WTC11 (cell line): Measurements from ENCODE around the gene PRKAR1B. TPM values are rescaled to one million over a fixed set of nuclear protein-coding genes. Genes with fewer than 3 reads are reported as not detected.
A peak's percentile ranks its signal among the peaks of the same experiment; 100 is the strongest.

Experiments used
- ATAC-seq: fragments of 200-7000 bp; cut with Tn5 transposase; 2 replicates; pipeline ENCODE4 v1.10.0; 2021; ENCODE audit warnings: mild to moderate bottlenecking, moderate library complexity
- CTCF ChIA-PET: fragments of 300-600 bp; sonication (Branson Sonifier 250); formaldehyde crosslinking; loops from one replicate; lab custom pipeline; 2021; ENCODE audit warnings: antibody characterized with exemption; lab: Charles Lee
- POLR2A ChIA-PET: fragments of 350-600 bp; sonication (Branson Sonifier 250); formaldehyde crosslinking; loops from one replicate; lab custom pipeline; 2021; ENCODE audit warnings: antibody characterized with exemption; lab: Charles Lee
- DNase-seq: peaks from one replicate; pipeline ENCODE4 v3.0.0; 2021; ENCODE audit warnings: low spot score
- H3K27ac Mint-ChIP-seq: 2 replicates; pipeline ENCODE4 v1.8.0; 2021; ENCODE audit warnings: mixed read lengths
- H3K27me3 Mint-ChIP-seq: 2 replicates; pipeline ENCODE4 v1.8.0; 2021; ENCODE audit warnings: low read depth, mild to moderate bottlenecking, moderate library complexity, mixed read lengths
- H3K36me3 Mint-ChIP-seq: 2 replicates; pipeline ENCODE4 v1.8.0; 2021; ENCODE audit warnings: mixed read lengths
- H3K4me1 Mint-ChIP-seq: 2 replicates; pipeline ENCODE4 v1.8.0; 2022; ENCODE audit warnings: mixed read lengths
- H3K4me3 Mint-ChIP-seq: 2 replicates; pipeline ENCODE4 v1.8.0; 2021; ENCODE audit warnings: mild to moderate bottlenecking, moderate library complexity, mixed read lengths
- H3K9me3 Mint-ChIP-seq: 2 replicates; pipeline ENCODE4 v1.8.0; 2021; ENCODE audit warnings: mixed read lengths
- AR ChIP-seq: fragments of 250-450 bp; sonication (Bioruptor Pico); IDR thresholded peaks from 2 replicates; pipeline ENCODE4 v1.9.0; 2021; ENCODE audit warnings: mild to moderate bottlenecking
- EMX1 ChIP-seq: fragments of 250-450 bp; sonication (Bioruptor Pico); IDR thresholded peaks from 2 replicates; pipeline ENCODE4 v1.8.0; 2021; ENCODE audit warnings: mild to moderate bottlenecking
- ETV6 ChIP-seq: sonication (generic); formaldehyde crosslinking; IDR thresholded peaks from 2 replicates; pipeline ENCODE4 v1.8.1; 2022; ENCODE audit warnings: mild to moderate bottlenecking, missing genetic modification reagents
- FOXJ3 ChIP-seq: sonication (generic); formaldehyde crosslinking; IDR thresholded peaks from 2 replicates; pipeline ENCODE4 v1.9.0; 2021; ENCODE audit warnings: missing genetic modification reagents, mild to moderate bottlenecking, borderline replicate concordance
- FOXP4 ChIP-seq: sonication (generic); formaldehyde crosslinking; IDR thresholded peaks from 2 replicates; pipeline ENCODE4 v1.8.0; 2022; ENCODE audit warnings: mild to moderate bottlenecking, missing genetic modification reagents
- GABPB1 ChIP-seq: sonication (generic); formaldehyde crosslinking; IDR thresholded peaks from 2 replicates; pipeline ENCODE4 v1.8.1; 2023; ENCODE audit warnings: mild to moderate bottlenecking, missing genetic modification reagents
- IRF2 ChIP-seq: sonication (generic); formaldehyde crosslinking; IDR thresholded peaks from 2 replicates; pipeline ENCODE4 v1.8.0; 2022; ENCODE audit warnings: low read depth, missing genetic modification reagents, borderline replicate concordance
- JUN ChIP-seq: sonication (generic); formaldehyde crosslinking; IDR thresholded peaks from 2 replicates; pipeline ENCODE4 v1.8.0; 2023; ENCODE audit warnings: mild to moderate bottlenecking, missing genetic modification reagents
- NFATC4 ChIP-seq: fragments of 250-450 bp; sonication (Bioruptor Pico); IDR thresholded peaks from 2 replicates; pipeline ENCODE4 v1.9.0; 2021; ENCODE audit warnings: mild to moderate bottlenecking
- NR2C2 ChIP-seq: sonication (generic); formaldehyde crosslinking; IDR thresholded peaks from 2 replicates; pipeline ENCODE4 v1.8.0; 2022; ENCODE audit warnings: mild to moderate bottlenecking, missing genetic modification reagents
- NR3C1 ChIP-seq: sonication (generic); formaldehyde crosslinking; conservative IDR thresholded peaks from 2 replicates; pipeline ENCODE4 v1.8.1; 2023; ENCODE audit warnings: low read depth, mild to moderate bottlenecking, missing genetic modification reagents
- SMAD4 ChIP-seq: sonication (generic); formaldehyde crosslinking; IDR thresholded peaks from 2 replicates; pipeline ENCODE4 v1.8.0; 2022; ENCODE audit warnings: mild to moderate bottlenecking, missing genetic modification reagents
- TEAD1 ChIP-seq: sonication (generic); formaldehyde crosslinking; IDR thresholded peaks from 2 replicates; pipeline ENCODE4 v1.8.0; 2022; ENCODE audit warnings: mild to moderate bottlenecking, missing genetic modification reagents
- ZBTB21 ChIP-seq: sonication (generic); formaldehyde crosslinking; IDR thresholded peaks from 2 replicates; pipeline ENCODE4 v1.8.1; 2023; ENCODE audit warnings: mild to moderate bottlenecking, missing genetic modification reagents, borderline replicate concordance
- total RNA-seq: library from RNA; stranded (reverse); gene quantifications from 3 replicates; pipeline ENCODE4 v1.2.3, GENCODE V29; 2021
- TF ChIP-seq, protein P1 (sequence below): sonication (generic); formaldehyde crosslinking; IDR thresholded peaks from 2 replicates; pipeline ENCODE4 v1.8.1; 2023; ENCODE audit warnings: mild to moderate bottlenecking, missing genetic modification reagents, moderate library complexity
- TF ChIP-seq, protein P2 (sequence below): fragments of 250-450 bp; sonication (Bioruptor Pico); IDR thresholded peaks from 2 replicates; pipeline ENCODE4 v1.8.0; 2021; ENCODE audit warnings: mild to moderate bottlenecking
- TF ChIP-seq, protein P3 (sequence below): sonication (generic); formaldehyde crosslinking; IDR thresholded peaks from 2 replicates; pipeline ENCODE4 v1.8.0; 2022; ENCODE audit warnings: mild to moderate bottlenecking, missing genetic modification reagents
- TF ChIP-seq, protein P4 (sequence below): sonication (generic); formaldehyde crosslinking; IDR thresholded peaks from 2 replicates; pipeline ENCODE4 v1.8.1; 2023; ENCODE audit warnings: mild to moderate bottlenecking, missing genetic modification reagents, moderate library complexity

Gene PRKAR1B
- total RNA-seq, 1 experiment from 2014 or later, result 43.6 TPM

DNA sequence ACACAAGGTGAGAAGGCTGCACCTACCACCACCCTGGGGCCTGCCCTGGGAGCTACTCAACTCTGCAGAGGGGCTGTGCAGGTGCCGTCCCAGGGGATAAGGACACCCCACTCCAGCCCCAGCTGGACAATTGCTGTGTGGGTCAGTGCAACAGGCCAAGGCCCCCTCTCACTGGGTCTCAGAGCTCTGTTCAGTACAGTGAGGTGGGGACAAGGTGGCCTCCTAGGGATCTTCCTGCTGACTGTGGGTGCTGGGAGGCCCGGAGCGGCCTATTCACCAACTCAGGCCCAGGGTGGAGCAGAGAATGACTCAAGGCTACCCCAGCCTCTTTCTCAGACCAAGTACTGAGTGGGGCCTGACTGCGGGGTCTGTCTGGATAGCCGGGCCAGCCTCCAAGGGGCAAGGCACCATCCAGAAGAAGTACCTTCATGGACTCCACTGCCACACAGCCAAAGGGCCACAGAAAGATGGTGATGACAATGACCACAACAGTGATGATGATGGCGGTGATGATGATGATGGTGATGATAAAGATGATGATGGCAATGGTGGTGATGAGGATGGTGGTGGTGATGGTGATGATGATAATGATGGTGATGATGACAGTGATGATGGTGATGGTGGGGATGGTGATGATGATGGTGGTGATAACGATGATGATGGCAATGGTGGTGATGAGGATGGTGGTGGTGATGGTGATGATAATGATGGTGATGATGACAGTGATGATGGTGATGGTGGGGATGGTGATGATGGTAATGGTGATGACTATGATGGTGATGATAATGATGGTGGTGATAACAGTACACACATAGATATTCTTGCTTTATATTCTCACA, 60.4 kb downstream of the PRKAR1B start:
- H3K9me3 Mint-ChIP-seq, result peaks cover 8% of the 10 kb centered on the region
- peaks cover 32% of the 10 kb centered on the region for H3K4me1 Mint-ChIP-seq
- TF ChIP-seq, protein P1, sequence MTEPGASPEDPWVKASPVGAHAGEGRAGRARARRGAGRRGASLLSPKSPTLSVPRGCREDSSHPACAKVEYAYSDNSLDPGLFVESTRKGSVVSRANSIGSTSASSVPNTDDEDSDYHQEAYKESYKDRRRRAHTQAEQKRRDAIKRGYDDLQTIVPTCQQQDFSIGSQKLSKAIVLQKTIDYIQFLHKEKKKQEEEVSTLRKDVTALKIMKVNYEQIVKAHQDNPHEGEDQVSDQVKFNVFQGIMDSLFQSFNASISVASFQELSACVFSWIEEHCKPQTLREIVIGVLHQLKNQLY (CRISPR knock-in tag), result 0 out of 2 replicates have a peak, but pooled peaks have one; percentile 27
- TF ChIP-seq FOXP4 (CRISPR knock-in tag) (no peak), JUN (CRISPR knock-in tag) (no peak)
- no peak overlapping the region for H3K4me3 Mint-ChIP-seq
- H3K27me3 Mint-ChIP-seq, result no peaks in the 10 kb centered on the region
- ATAC-seq (no peak), DNase-seq (no peak)
- CTCF ChIA-PET, result interaction anchor here (0.7 to 2.9 kb wide), 13 partner anchors 8 to 351 kb away, joined by 3 to 12 read pairs (median 3); no protein-coding TSS in a partner anchor
- H3K36me3 Mint-ChIP-seq, result peaks cover 12% of the 10 kb centered on the region
- POLR2A ChIA-PET, result interaction anchor here (1.1 to 1.3 kb wide), 2 partner anchors 25 to 48 kb away, joined by 3 to 4 read pairs; no protein-coding TSS in a partner anchor
- H3K27ac Mint-ChIP-seq, result peak overlapping the region; percentile 94; the same call in 1 of the 2 replicates

- Mint-ChIP-seq H3K27me3 (no peaks in the 10 kb centered on the region), H3K9me3 (peaks cover 8% of the 10 kb centered on the region)
- CTCF ChIA-PET, result interaction anchor here (0.6 to 2.9 kb wide), 23 partner anchors 8 to 413 kb away, joined by 3 to 12 read pairs (median 3); no protein-coding TSS in a partner anchor
- DNase-seq, result peak; percentile 58
- peak; percentile 76 for ATAC-seq
- TF ChIP-seq, protein P2, sequence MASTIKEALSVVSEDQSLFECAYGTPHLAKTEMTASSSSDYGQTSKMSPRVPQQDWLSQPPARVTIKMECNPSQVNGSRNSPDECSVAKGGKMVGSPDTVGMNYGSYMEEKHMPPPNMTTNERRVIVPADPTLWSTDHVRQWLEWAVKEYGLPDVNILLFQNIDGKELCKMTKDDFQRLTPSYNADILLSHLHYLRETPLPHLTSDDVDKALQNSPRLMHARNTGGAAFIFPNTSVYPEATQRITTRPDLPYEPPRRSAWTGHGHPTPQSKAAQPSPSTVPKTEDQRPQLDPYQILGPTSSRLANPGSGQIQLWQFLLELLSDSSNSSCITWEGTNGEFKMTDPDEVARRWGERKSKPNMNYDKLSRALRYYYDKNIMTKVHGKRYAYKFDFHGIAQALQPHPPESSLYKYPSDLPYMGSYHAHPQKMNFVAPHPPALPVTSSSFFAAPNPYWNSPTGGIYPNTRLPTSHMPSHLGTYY, result no peak
- TF ChIP-seq, protein P3, sequence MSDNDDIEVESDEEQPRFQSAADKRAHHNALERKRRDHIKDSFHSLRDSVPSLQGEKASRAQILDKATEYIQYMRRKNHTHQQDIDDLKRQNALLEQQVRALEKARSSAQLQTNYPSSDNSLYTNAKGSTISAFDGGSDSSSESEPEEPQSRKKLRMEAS (CRISPR knock-in tag), result 0 out of 2 replicates have a peak, but pooled peaks have one; percentile 20
- TF ChIP-seq TEAD1, result 0 out of 2 replicates have a peak, but pooled peaks have one; percentile 7
- no peak for TF ChIP-seq SMAD4 (CRISPR knock-in tag)
- TF ChIP-seq, all 79 proteins: peak for 2
- peaks cover 10% of the 10 kb centered on the region for H3K36me3 Mint-ChIP-seq
- peak overlapping the region; percentile 94 for H3K27ac Mint-ChIP-seq
- H3K4me3 Mint-ChIP-seq, result peak overlapping the region; percentile 12; the same call in 1 of the 2 replicates
- POLR2A ChIA-PET, result interaction anchor here (0.5 to 1.4 kb wide), 6 partner anchors 25 to 231 kb away, joined by 3 to 4 read pairs (median 3); no protein-coding TSS in a partner anchor
- H3K4me1 Mint-ChIP-seq, result peaks cover 32% of the 10 kb centered on the region
Measured at GRCh38 chr7:665736-666453, 61.2 kb downstream of the PRKAR1B start.

GRCh38 chr7:664997-665735, 61.9 kb downstream of the PRKAR1B start:
- Mint-ChIP-seq H3K27me3 (no peaks in the 10 kb centered on the region), H3K36me3 (peaks cover 10% of the 10 kb centered on the region), H3K4me1 (peaks cover 32% of the 10 kb centered on the region), H3K4me3 (peak overlapping the region; percentile 12; the same call in 1 of the 2 replicates), H3K9me3 (peaks cover 8% of the 10 kb centered on the region), H3K27ac (peak overlapping the region; percentile 94)
- ATAC-seq, result peak; percentile 65
- ChIA-PET CTCF (interaction anchor here (0.6 to 2.9 kb wide), 20 partner anchors 9 to 412 kb away, joined by 3 to 12 read pairs (median 4); no protein-coding TSS in a partner anchor), POLR2A (interaction anchor here (0.5 to 1.4 kb wide), 7 partner anchors 24 to 230 kb away, joined by 3 to 8 read pairs (median 3); no protein-coding TSS in a partner anchor)
- DNase-seq, result peak; percentile 60
- TF ChIP-seq NR3C1, result no peak
- TF ChIP-seq IRF2 (CRISPR knock-in tag), result no peak
- TF ChIP-seq TEAD1, result peak; percentile 78; the same call in 1 of the 2 replicates
- TF ChIP-seq FOXJ3 (CRISPR knock-in tag), result no peak
- TF ChIP-seq AR (CRISPR knock-in tag), result no peak
- no peak for TF ChIP-seq NR2C2 (CRISPR knock-in tag)
- TF ChIP-seq, protein P4, sequence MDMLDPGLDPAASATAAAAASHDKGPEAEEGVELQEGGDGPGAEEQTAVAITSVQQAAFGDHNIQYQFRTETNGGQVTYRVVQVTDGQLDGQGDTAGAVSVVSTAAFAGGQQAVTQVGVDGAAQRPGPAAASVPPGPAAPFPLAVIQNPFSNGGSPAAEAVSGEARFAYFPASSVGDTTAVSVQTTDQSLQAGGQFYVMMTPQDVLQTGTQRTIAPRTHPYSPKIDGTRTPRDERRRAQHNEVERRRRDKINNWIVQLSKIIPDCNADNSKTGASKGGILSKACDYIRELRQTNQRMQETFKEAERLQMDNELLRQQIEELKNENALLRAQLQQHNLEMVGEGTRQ (CRISPR knock-in tag), result peak; percentile 84
- TF ChIP-seq EMX1 (CRISPR knock-in tag), result no peak
- no peak; the same call in 1 of the 2 replicates for TF ChIP-seq ZBTB21 (CRISPR knock-in tag)
- no peak for TF ChIP-seq NFATC4 (CRISPR knock-in tag)
- TF ChIP-seq ETV6 (CRISPR knock-in tag), result no peak; the same call in 1 of the 2 replicates
- no peak for TF ChIP-seq GABPB1 (CRISPR knock-in tag)
